Measurements from ENCODE around the gene FKBP5.
A peak's percentile ranks its signal among the peaks of the same experiment; 100 is the strongest.
"Not testable (repeated sequence)": the region's sequence is repeated elsewhere in the genome, so short reads cannot be mapped to it uniquely, and the experiment has no call there.

Gene FKBP5

DNA sequence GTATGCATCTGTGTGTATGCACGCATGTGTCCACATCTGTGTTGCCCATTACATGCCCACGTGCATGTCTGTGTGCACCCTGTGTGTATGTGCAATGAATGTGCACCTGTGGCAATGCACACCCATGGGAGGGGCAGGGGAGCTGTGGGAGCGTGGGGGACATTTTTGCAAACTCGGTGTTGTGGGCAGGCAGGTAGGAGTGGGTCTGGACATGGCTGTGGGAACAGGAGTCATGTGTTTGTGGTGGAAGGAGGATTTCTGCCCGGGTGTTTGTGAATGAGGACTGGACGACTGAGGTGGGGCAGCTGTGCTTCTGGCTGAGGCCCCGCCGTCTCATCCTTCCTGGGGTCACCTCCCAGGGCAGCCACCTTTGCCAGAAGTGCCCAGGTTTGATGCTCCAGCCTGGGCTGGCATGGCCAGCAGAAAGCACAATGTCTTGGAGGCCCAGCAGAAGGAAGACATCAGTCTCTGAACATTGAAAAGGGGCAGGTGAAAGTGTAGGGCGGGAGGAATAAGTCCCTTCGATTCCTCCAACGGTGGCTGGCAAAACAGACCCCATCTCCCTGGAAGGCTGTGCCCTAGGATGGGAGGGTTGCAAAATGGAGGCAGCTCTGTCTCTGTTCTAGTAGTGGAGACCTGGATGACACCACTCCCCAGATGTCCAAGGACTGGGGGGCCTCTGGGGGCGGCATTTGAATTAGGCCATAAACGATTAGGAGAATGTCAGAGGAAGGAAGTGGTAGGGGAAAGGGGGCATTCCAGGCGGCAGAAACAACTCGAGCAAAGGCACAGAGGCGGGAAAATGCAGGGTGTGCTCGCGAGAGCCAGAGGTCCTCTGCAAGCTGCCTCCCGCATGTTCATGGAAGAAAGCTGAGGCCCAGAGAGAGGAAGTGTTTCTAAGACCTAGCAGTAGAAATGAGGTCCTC is 29.0 kb upstream of the FKBP5 start:
- peak overlapping the region; percentile 99 for H3K27ac Mint-ChIP-seq
- H3K4me1 Mint-ChIP-seq (ENCODE audit: low read depth), result peaks cover 80% of the 10 kb centered on the region
- H3K9me3 Mint-ChIP-seq, result no peaks in the 10 kb centered on the region
- no peak overlapping the region for H3K4me3 Mint-ChIP-seq
- H3K27me3 Mint-ChIP-seq, result peaks cover 16% of the 10 kb centered on the region
- no peaks in the 10 kb centered on the region for H3K36me3 Mint-ChIP-seq (ENCODE audit: low read depth)
- intact Hi-C loops (cut with micrococcal nuclease), result no loop called here

DNA sequence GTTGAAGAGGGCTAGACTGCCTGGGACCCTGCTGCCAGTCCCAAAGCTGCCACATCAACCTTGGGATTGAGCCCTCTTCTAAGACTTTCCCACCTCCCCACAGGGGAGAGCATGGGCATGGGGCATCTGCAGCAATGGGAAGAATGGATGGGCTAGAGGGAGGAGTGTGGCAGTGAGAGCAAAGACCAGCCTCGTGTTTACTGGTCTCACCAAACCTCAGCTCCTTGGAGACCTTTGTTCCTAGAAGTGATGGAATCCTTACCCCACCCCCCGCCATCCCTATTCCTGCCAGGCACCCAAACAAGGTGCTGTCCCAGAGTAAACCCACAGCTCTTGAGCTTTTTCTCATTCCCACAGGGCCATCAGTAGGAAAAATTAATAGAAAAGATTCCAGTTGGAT is 28.1 kb upstream of the FKBP5 start:
- H3K27ac Mint-ChIP-seq, result peak overlapping the region; percentile 5
- no peak overlapping the region for H3K4me3 Mint-ChIP-seq
- peaks cover 77% of the 10 kb centered on the region for H3K4me1 Mint-ChIP-seq (ENCODE audit: low read depth)
- no peaks in the 10 kb centered on the region for H3K9me3 Mint-ChIP-seq
- H3K36me3 Mint-ChIP-seq (ENCODE audit: low read depth), result no peaks in the 10 kb centered on the region
- peaks cover 16% of the 10 kb centered on the region for H3K27me3 Mint-ChIP-seq
- intact Hi-C loops (cut with micrococcal nuclease), result no loop called here

DNA sequence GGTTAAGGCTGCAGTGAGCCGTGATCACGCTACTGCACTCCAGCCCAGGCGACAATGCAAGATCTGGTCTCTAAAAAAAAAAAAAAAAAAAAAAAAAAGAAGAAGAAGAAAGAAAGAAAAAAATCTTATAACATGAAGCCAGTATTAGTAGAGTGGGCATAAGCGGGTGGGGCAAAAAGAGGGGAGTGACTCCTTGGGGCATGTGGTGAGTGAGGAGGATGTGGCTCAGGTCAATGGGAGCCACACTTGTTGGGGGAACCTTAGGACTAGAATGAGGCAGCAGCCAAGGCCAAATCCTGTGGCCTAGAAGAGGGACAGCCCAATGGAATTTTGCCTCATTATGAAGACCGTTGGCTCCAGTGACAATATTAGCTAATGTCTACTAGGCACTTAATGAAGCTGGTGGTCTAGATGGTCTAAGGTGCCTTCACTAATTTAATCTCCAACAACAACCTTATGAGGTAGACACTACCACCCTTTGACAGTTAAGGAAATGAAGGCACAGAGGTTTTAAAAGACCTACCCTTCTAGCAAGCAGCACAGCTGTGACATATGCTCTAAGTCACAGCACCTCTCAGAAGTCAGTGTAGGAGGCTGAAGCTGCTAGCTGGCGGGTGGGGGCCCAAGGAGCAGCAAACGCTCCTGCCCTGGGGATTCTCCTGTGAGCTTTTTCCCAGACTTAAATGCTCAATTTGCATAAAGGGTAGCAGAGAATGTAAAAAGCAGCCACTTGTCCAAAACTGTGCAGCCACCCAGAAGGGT is 24.5 kb upstream of the FKBP5 start:
- Mint-ChIP-seq H3K27me3 (peaks cover 19% of the 10 kb centered on the region), H3K9me3 (no peaks in the 10 kb centered on the region), H3K4me3 (no peak overlapping the region), H3K27ac (peak overlapping the region; percentile 39), H3K36me3 (ENCODE audit: low read depth) (no peaks in the 10 kb centered on the region), H3K4me1 (ENCODE audit: low read depth) (peaks cover 56% of the 10 kb centered on the region)
- intact Hi-C loops (cut with micrococcal nuclease), result no loop called here

DNA sequence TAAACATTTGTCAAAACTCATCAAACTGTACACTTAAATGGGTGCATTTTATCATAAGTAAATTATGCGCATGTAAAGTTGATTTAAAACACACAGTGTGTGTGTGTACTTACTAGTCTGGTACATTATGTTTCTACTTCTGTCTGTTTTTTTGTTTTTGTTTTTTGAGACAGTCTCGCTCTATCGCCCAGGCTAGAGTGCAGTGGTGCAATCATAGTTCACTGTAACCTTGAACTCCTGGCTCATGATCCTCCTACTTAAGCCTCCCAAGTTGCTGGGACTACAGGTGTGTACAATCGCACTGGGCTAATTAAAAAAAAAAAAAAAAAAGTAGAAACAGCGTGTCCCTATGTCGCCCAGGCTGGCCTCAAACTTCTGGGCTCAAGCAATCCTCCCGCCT is 23.0 kb upstream of the FKBP5 start:
- no peak overlapping the region for H3K27ac Mint-ChIP-seq
- no peaks in the 10 kb centered on the region for H3K36me3 Mint-ChIP-seq (ENCODE audit: low read depth)
- intact Hi-C loops (cut with micrococcal nuclease), result no loop called here
- no peak overlapping the region for H3K4me3 Mint-ChIP-seq
- H3K9me3 Mint-ChIP-seq, result no peaks in the 10 kb centered on the region
- peaks cover 48% of the 10 kb centered on the region for H3K4me1 Mint-ChIP-seq (ENCODE audit: low read depth)
- H3K27me3 Mint-ChIP-seq, result peaks cover 16% of the 10 kb centered on the region

DNA sequence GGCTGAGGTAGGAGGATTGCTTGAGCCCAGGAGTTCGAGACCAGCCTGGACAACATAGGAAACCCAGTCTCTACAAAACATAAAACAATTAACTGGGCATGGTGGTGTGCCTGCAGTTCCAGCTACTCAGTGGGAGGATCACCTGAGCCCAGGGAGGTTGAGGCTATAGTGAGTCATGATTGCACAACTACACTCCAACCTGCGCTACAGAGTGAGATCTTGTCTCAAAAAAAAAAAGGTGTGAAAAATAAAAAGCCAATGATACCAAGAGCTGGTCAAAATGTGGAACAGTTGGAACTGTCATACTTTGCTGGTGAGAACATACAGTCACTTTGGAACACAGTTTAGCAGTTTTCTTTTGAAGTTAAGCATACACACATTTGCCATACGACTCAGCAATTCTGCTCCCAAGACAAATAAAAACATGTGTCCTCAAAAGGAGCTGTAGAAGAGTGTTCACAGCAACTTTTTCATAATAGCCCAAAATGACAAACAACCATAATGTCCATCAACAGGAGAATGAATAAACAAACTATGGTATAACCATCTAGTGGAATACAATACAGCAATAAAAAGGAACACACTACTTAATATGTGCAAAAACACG is 21.6 kb upstream of the FKBP5 start:
- intact Hi-C loops (cut with micrococcal nuclease), result no loop called here
- Mint-ChIP-seq H3K4me3 (no peak overlapping the region), H3K4me1 (ENCODE audit: low read depth) (peaks cover 46% of the 10 kb centered on the region), H3K9me3 (no peaks in the 10 kb centered on the region), H3K27ac (no peak overlapping the region), H3K36me3 (ENCODE audit: low read depth) (no peaks in the 10 kb centered on the region), H3K27me3 (peaks cover 7% of the 10 kb centered on the region)

DNA sequence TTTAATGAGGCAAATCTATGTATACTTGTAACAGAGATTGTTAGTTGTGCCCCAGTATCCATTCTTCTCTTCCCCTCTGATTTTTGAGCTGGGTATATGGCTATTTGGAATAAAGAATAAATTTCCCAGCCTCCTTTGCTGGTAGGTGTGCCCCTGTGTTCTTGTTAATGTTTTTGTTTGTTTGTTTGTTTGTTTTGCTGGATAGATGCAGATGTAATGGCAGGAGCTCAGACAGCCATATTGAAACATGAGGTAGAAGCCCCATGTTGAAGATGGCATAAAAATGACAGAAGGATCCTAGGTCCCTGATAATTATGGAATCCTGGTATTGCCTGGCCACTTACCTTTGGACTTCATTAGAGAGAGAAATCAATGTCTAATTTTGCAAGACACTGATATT is 19.9 kb upstream of the FKBP5 start:
- H3K36me3 Mint-ChIP-seq (ENCODE audit: low read depth), result no peaks in the 10 kb centered on the region
- H3K27me3 Mint-ChIP-seq, result peaks cover 3% of the 10 kb centered on the region
- no peak overlapping the region for H3K4me3 Mint-ChIP-seq
- no peaks in the 10 kb centered on the region for H3K9me3 Mint-ChIP-seq
- no peak overlapping the region for H3K27ac Mint-ChIP-seq
- peaks cover 47% of the 10 kb centered on the region for H3K4me1 Mint-ChIP-seq (ENCODE audit: low read depth)
- intact Hi-C loops (cut with micrococcal nuclease), result no loop called here

DNA sequence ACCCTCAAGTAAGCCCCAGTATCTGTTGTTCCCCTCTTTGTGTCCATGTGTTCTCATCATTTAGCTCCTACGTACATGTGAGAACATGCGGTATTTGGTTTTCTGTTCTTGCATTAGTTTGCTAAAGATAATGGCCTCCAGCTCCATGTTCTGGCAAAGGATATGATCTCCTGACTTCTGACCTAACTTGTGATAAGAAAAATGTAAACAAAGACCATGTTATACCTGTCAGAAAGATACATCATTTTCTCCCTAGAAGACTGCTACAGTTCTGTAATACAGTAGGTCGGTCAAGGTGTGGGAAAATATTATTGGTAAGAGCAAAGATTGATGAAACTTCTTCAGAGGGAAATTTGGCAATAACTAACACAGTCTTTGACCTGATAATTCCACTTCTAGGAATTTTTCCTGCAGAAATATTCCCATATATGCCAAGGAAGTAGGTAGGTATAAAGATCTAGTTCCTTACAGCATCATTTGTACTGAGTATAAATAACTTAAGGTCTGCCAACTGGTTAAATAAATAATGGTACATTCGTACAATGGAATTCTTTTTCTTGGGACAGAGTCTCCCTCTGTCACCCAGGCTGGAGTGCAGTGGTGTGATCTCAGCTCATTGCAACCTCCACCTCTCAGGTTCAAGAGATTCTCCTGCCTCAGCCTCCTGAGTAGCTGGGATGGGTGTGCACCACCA is 19.1 kb upstream of the FKBP5 start:
- Mint-ChIP-seq H3K9me3 (no peaks in the 10 kb centered on the region), H3K4me3 (no peak overlapping the region), H3K4me1 (ENCODE audit: low read depth) (peaks cover 41% of the 10 kb centered on the region), H3K27me3 (peaks cover 3% of the 10 kb centered on the region), H3K36me3 (ENCODE audit: low read depth) (no peaks in the 10 kb centered on the region), H3K27ac (no peak overlapping the region)
- intact Hi-C loops (cut with micrococcal nuclease), result no loop called here

DNA sequence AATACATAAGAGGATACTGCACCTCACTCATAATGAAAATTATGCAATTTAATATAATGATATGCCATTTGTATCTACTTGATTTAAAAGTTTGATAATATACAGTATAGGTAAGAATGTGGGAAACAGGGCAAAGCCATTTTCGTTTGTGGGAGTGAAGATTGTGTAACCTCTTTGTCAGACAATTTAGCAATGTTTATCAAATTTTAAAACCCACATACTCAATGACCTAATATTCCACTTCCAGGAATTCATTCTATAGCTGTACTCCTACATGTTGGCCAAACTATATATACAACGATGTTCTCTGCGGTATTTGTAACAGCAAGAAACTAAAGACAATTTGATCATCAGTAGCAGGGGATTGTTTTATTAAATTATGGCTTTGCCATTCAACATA is 17.8 kb upstream of the FKBP5 start:
- Mint-ChIP-seq H3K27me3 (peaks cover 3% of the 10 kb centered on the region), H3K4me3 (no peak overlapping the region), H3K4me1 (ENCODE audit: low read depth) (peaks cover 33% of the 10 kb centered on the region), H3K9me3 (no peaks in the 10 kb centered on the region), H3K36me3 (ENCODE audit: low read depth) (no peaks in the 10 kb centered on the region), H3K27ac (no peak overlapping the region)
- intact Hi-C loops (cut with micrococcal nuclease), result no loop called here

DNA sequence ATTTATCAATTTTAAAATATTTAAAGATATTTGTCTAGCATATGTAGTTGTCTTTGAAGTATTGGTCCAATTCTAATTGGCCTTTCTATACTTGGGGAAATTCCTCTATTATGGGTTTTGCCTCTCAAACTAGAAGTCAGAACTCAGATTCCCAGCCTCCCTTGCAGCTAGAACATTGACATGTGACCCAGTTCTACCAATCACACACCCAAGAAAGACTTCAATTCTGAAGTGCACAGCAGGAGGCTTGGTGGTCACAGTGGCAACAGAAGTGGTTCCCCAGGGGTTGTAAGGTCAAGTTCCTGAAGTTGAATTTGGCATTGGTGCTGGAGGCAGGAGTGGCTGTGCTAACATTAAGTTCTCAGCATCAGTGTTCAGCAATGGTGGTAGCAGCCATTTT is 14.8 kb upstream of the FKBP5 start:
- Mint-ChIP-seq H3K27ac (no peak overlapping the region), H3K4me3 (no peak overlapping the region), H3K27me3 (no peaks in the 10 kb centered on the region), H3K36me3 (ENCODE audit: low read depth) (no peaks in the 10 kb centered on the region), H3K4me1 (ENCODE audit: low read depth) (peaks cover 26% of the 10 kb centered on the region), H3K9me3 (no peaks in the 10 kb centered on the region)
- intact Hi-C loops (cut with micrococcal nuclease), result no loop called here

DNA sequence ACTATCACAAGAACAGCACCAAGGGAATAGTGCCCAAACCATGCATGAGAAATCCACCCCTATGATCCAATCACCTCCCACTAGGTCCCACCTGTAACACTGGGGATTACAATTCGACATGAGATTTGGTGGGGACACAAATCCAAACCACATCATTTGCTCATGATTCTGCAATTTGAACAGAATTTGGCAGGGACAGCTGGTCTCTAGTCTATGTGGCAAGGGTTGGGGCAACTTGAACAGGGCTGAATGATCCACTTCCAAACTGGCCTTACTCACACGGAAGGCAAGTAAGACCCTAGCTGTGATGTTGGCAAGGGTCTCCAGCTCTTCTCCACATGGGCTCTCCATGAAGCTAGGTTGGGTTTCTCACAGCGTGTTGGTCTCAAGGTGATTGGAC is 10.1 kb upstream of the FKBP5 start:
- Mint-ChIP-seq H3K27ac (no peak overlapping the region), H3K27me3 (no peaks in the 10 kb centered on the region), H3K9me3 (no peaks in the 10 kb centered on the region), H3K36me3 (ENCODE audit: low read depth) (no peaks in the 10 kb centered on the region), H3K4me3 (no peak overlapping the region), H3K4me1 (ENCODE audit: low read depth) (peaks cover 7% of the 10 kb centered on the region)
- intact Hi-C loops (cut with micrococcal nuclease), result no loop called here

DNA sequence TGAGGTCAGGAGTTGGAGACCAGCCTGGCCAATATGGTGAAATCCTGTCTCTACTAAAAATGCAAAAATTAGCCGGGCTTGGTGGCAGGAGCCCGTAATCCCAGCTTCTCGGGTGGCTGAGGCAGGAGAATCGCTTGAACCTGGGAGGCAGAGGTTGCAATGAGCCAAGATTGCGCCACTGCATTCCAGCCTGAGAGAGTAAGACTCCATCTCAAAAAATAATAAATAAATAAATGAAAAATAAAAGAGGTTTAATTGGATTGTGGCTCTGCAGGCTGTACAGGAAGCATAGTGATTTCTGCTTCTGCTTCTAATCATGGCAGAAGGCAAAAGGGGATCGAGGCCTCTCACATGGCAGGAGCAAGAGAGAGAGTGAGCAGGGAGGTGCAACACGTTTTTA is 9.7 kb upstream of the FKBP5 start:
- H3K4me3 Mint-ChIP-seq; intact Hi-C loops (cut with micrococcal nuclease); H3K27ac Mint-ChIP-seq; H3K36me3 Mint-ChIP-seq (ENCODE audit: low read depth); H3K4me1 Mint-ChIP-seq (ENCODE audit: low read depth); H3K27me3 Mint-ChIP-seq; H3K9me3 Mint-ChIP-seq: not testable (repeated sequence)

DNA sequence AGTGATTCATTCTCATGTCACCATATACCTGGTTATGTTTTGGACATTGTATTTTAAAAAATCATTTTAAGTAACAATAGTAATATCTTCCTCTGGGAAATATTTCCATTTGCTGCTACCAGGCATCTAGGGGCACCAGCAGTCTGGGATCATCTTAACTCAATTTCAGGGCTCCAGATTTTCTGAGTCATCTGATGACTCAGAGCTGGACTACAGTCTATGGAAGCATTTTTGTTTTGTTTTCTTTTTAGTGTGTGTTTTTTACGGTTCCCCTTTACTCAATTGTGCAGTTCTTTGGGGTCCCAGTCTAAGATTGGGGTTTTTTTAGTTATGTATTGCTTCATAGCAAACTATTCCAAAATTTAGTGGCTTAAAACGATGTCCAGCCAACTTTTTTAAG is 5.7 kb upstream of the FKBP5 start:
- Mint-ChIP-seq H3K9me3 (no peaks in the 10 kb centered on the region), H3K27me3 (no peaks in the 10 kb centered on the region), H3K27ac (no peak overlapping the region), H3K4me1 (ENCODE audit: low read depth) (peaks cover 27% of the 10 kb centered on the region), H3K4me3 (no peak overlapping the region), H3K36me3 (ENCODE audit: low read depth) (no peaks in the 10 kb centered on the region)
- intact Hi-C loops (cut with micrococcal nuclease), result no loop called here

DNA sequence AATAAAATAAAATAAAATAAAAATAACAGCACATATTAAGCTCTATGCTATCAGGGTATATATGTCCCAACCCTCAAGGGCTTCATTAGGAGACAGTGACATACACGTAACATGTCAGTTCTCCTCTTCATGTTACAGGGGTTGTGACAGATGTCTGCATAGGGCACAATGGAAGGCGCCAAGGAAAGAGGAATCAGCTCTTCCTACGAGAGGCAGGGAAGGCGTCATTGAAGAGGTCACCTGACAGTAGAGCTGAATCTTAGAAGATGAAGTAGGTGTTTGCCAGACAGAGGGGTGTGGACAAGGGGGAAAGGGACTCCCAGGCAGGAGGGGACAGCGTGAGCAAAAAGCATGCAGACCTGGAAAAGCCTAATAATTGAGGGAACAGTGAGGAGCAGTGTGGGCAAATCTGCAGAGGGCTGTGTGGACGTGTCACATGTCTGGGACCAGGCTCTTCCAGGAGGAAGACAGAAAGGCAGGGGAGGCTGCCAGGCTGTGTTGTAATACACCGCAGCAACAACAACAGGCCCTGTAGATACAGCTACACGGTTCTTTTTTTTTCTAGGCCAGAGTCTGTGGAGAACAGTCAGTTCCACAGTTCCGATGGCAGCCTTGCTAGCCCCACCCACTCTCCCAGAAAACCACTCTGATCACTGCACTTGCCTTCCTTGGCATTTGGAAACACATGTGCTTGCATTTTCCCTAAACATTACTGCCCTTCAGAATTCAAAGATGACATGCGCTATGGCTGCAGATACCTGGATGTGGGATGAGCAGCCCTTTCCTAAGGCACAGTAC is 2.5 kb upstream of the FKBP5 start:
- peaks cover 6% of the 10 kb centered on the region for H3K36me3 Mint-ChIP-seq (ENCODE audit: low read depth)
- peak overlapping the region; percentile 35 for H3K4me3 Mint-ChIP-seq
- no peaks in the 10 kb centered on the region for H3K9me3 Mint-ChIP-seq
- H3K27me3 Mint-ChIP-seq, result no peaks in the 10 kb centered on the region
- H3K4me1 Mint-ChIP-seq (ENCODE audit: low read depth), result peaks cover 35% of the 10 kb centered on the region
- H3K27ac Mint-ChIP-seq, result peak overlapping the region; percentile 88
- intact Hi-C loops (cut with micrococcal nuclease), result no loop called here
